C1 segment of cervical spinal cord (tissue), 14 donors: ENCODE data around the gene AWAT2.

Source experiments
- DNase-seq, 14 donors: peaks; one replicate each; lab custom pipeline; 2025; lab: John Stamatoyannopoulos, UW

The AWAT2 gene

DNA sequence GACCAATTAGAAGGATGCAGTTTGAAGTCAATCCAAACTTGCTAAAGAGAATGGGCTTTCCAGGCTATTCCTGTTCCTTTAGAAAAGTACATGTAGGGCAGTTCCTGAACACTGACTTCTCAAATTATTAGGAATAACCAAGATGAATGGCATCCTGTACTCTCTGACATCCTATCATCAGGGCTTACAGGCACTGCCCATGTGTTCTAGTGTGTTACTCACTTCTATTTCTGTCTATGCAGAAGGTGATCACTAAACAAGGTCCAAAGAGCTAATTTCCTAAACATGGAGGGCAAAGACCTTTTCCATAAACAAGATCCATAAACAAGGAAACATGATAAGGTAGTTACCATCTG, 53.6 kb downstream of the AWAT2 start:
- no peak for DNase-seq

DNA sequence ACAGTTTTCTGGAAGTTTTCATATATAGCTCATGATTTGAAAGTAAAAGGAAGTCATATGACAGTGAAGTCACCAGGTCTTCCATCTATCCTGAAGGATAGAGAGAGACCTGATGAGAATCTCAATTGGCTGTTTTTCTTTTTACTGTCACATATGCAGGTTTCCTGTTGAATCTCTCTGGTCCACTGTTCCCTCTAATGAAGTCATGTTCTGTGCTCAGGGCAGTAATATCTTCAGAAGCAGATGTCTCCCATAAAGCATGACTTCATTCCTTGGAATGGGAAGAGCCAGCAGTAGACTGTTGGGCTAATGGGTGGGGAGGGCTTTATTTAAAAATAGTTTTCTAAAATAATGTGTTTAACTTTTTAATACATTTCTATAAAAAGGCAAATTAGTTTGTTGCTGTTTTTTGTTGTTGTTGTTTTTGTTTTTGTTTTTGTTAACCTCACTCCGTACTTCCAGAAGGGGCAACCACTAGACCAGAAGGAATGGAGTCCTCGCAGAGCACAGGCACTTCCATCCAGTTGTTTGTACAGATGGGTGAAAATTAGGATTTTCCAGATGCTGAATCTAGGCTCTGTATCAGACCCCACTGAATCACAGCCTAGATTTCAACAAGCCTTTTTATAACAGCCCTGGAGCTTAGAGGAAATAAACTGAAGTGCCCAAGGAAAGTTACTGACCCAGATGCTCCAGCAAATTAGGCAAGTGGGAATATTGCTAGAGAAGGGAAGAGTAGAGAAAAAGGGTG, 54.2 kb downstream of the AWAT2 start:
- no peak for DNase-seq

DNA sequence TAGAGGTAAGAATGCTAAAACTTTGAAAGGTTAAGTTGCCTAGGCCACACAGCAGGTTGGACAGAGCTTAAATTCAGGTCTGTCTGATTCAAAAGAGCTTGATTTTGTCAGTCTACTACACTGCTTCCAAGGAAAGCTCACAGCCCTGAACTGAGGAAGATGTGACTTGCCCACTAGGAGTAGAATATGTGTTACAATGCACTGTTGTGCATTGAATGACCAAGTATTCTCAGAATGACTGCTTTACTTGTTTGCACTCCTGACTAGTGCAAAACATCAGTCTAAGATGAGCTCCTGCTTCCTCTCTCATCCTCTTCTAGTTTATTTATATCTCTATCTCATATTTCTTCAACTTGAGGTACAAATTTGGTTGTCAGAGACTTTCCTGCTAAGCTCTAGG, 56.2 kb downstream of the AWAT2 start:
- no peak for DNase-seq

DNA sequence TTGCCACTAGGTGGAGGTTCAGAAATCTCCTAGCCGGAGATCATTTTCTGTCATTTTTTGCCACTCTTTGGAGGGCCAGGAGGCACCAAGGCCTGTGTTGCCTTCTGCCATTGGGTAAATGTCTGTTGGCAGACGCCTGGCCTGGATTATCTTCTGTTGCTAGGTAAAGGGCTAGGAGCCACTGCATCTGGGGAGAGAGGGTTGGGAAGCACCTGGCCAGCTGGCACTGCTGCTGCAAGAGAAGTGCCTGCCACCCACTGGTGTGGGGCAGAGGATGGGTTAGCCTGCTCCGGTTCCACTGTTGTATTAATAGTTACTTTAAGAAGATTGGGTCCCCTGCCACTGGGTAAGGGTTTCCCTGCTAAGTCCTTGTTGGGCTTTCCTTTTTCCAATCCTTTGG, 58.1 kb downstream of the AWAT2 start:
- DNase-seq: no peak
